RWPE2 (cell line): ENCODE results near the gene FAM199X.
A peak's percentile ranks its signal among the peaks of the same experiment; 100 is the strongest.

Source experiments
- ATAC-seq: fragments of 200-7000 bp; cut with Tn5 transposase; 3 replicates; pipeline ENCODE4 v1.9.1; 2021; ENCODE audit warnings: low read depth
- DNase-seq: peaks from one replicate; pipeline ENCODE4 v3.0.0-alpha.2; 2020; ENCODE audit warnings: low spot score
- H3K27ac ChIP-seq: fragments of 450-650 bp; 2 replicates; pipeline ENCODE4 v1.5.1; 2017; ENCODE audit warnings: mild to moderate bottlenecking; ENCODE audit not compliant: poor library complexity, severe bottlenecking
- H3K27me3 ChIP-seq: fragments of 250-450 bp; sonication (Bioruptor Pico); 2 replicates; pipeline ENCODE4 v1.5.1; 2021; ENCODE audit warnings: mild to moderate bottlenecking, moderate library complexity; ENCODE audit not compliant: insufficient read depth, poor library complexity, severe bottlenecking
- H3K36me3 ChIP-seq: fragments of 250-450 bp; sonication (Bioruptor Pico); 2 replicates; pipeline ENCODE4 v1.5.1; 2020; ENCODE audit warnings: low read depth, mild to moderate bottlenecking, moderate library complexity
- H3K4me1 ChIP-seq: fragments of 250-450 bp; sonication (Bioruptor Pico); 2 replicates; pipeline ENCODE4 v1.5.1; 2021; ENCODE audit warnings: mild to moderate bottlenecking, moderate library complexity; ENCODE audit not compliant: insufficient read depth, poor library complexity, severe bottlenecking
- H3K4me3 ChIP-seq: fragments of 250-450 bp; sonication (Bioruptor Pico); 2 replicates; pipeline ENCODE4 v1.5.1; 2021; ENCODE audit warnings: mild to moderate bottlenecking, moderate library complexity; ENCODE audit not compliant: severe bottlenecking
- H3K9me3 ChIP-seq: fragments of 250-450 bp; sonication (Bioruptor Pico); 2 replicates; pipeline ENCODE4 v1.5.1; 2021; ENCODE audit warnings: mild to moderate bottlenecking, moderate library complexity; ENCODE audit not compliant: severe bottlenecking
- TF ChIP-seq, protein P1 (sequence below): fragments of 450-650 bp; IDR thresholded peaks from one replicate; pipeline ENCODE4 v1.5.1; 2017; ENCODE audit warnings: mild to moderate bottlenecking, moderate library complexity; ENCODE audit not compliant: poor library complexity, severe bottlenecking

Gene FAM199X

GRCh38 chrX:104141087-104141760, 25.0 kb upstream of the FAM199X start:
- no peak for ATAC-seq
- Histone ChIP-seq H3K27ac (no peak overlapping the region), H3K36me3 (no peaks in the 10 kb centered on the region), H3K4me1 (no peaks in the 10 kb centered on the region), H3K4me3 (no peak overlapping the region), H3K27me3 (no peaks in the 10 kb centered on the region), H3K9me3 (no peaks in the 10 kb centered on the region)
- TF ChIP-seq, protein P1, sequence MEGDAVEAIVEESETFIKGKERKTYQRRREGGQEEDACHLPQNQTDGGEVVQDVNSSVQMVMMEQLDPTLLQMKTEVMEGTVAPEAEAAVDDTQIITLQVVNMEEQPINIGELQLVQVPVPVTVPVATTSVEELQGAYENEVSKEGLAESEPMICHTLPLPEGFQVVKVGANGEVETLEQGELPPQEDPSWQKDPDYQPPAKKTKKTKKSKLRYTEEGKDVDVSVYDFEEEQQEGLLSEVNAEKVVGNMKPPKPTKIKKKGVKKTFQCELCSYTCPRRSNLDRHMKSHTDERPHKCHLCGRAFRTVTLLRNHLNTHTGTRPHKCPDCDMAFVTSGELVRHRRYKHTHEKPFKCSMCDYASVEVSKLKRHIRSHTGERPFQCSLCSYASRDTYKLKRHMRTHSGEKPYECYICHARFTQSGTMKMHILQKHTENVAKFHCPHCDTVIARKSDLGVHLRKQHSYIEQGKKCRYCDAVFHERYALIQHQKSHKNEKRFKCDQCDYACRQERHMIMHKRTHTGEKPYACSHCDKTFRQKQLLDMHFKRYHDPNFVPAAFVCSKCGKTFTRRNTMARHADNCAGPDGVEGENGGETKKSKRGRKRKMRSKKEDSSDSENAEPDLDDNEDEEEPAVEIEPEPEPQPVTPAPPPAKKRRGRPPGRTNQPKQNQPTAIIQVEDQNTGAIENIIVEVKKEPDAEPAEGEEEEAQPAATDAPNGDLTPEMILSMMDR, result no peak
- DNase-seq, result no peak

DNA sequence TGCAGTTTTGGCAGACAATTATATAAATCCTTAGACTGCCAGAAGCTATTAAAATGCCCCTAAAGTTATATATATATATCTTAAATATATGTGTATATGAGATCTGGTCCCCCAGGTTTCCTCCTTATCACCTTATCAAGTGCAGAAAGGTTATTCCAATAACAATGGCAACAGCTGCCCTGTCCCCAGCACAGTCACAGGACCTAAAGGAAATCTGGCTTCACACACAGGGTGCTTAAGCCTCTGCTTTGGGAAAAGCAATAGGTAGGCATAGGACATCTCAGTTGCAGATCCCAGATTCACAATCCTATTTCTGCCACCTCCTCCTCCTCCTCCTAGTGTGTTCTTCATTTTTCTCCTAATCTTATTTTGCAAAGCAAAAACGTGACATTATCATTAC, 15.2 kb upstream of the FAM199X start:
- no peaks in the 10 kb centered on the region for H3K9me3 ChIP-seq
- H3K4me3 ChIP-seq, result no peak overlapping the region
- TF ChIP-seq, protein P1, result no peak
- H3K27me3 ChIP-seq, result no peaks in the 10 kb centered on the region
- no peak overlapping the region for H3K27ac ChIP-seq
- H3K36me3 ChIP-seq, result no peaks in the 10 kb centered on the region
- DNase-seq, result no peak
- H3K4me1 ChIP-seq, result no peaks in the 10 kb centered on the region
- ATAC-seq, result no peak

DNA sequence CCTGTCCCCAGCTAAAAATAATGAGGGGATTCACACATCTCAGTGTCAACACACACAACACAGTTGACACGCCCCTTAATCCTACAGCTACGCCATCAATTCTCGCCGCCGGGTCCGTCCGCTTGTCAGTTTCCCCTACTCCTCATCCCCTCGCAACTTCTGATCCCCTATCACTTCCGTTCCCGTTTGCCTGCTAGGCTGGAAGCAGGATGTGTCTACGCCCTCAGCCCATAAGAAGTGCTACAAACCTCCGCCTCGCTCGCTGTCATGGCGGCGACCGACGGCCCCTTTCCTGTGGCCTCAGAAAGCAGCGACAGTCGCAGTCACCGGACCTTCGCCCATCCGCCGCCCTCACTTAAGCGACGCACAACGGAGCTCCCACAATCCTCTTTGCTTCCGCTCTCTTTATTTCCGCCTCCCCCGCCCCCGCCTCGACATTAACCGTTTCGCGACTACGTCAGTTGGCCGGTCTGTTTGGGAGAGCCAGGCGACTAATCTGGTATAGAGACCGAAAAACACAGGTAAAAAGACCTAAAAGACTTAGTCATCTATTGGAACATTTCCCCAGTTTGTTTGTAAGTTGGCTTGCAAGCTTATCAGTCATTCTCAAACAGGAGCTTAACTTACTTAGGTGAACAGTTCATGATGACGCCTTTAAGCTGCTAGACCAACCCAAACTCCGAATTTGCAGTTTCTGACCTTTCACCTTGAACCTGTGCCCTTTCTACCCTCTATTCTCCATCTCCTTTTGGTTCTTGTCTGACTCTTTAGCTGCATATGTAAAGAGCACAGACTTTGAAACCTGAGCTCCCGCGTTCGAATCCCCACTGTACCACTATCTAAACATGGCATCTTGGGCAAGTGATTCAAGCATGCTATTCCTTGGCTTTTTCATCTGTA, 9.4 kb upstream of the FAM199X start, which contains the start of gene SLC25A53:
SLC25A53 (minus strand) TSS at position 380 of the 900 bp plus-strand sequence. CDS start 51,752 bp downstream, outside the sequence.
- DNase-seq, result peak; percentile 69
- Histone ChIP-seq H3K27me3 (no peaks in the 10 kb centered on the region), H3K4me3 (peak within 1 kb of the TSS; percentile 50), H3K4me1 (no peaks in the 10 kb centered on the region), H3K36me3 (no peaks in the 10 kb centered on the region), H3K9me3 (no peaks in the 10 kb centered on the region), H3K27ac (peak within 1 kb of the TSS; percentile 64)
- peak; percentile 95 for ATAC-seq
- TF ChIP-seq, protein P1, result no peak

GRCh38 chrX:104166735-104167436, 633 bp downstream of the FAM199X start:
- H3K4me3 ChIP-seq, result peak overlapping the region; percentile 99
- no peaks in the 10 kb centered on the region for H3K4me1 ChIP-seq
- no peaks in the 10 kb centered on the region for H3K9me3 ChIP-seq
- H3K27me3 ChIP-seq, result no peaks in the 10 kb centered on the region
- TF ChIP-seq, protein P1, result no peak
- DNase-seq, result no peak
- ATAC-seq, result no peak; the same call in 2 of the 3 replicates
- peak overlapping the region; percentile 41 for H3K27ac ChIP-seq
- H3K36me3 ChIP-seq, result no peaks in the 10 kb centered on the region
